Activated CD4-positive, alpha-beta T cell treated with anti-CD3 and anti-CD28 coated beads for 1 hour (primary cell): ENCODE results near the gene OR1G1.
"Not testable (repeated sequence)": the region's sequence is repeated elsewhere in the genome, so short reads cannot be mapped to it uniquely, and the experiment has no call there.

Experiments used
- DNase-seq: peaks from one replicate; pipeline ENCODE4 v3.0.0-alpha.2; 2020

OR1G1 gene

DNA sequence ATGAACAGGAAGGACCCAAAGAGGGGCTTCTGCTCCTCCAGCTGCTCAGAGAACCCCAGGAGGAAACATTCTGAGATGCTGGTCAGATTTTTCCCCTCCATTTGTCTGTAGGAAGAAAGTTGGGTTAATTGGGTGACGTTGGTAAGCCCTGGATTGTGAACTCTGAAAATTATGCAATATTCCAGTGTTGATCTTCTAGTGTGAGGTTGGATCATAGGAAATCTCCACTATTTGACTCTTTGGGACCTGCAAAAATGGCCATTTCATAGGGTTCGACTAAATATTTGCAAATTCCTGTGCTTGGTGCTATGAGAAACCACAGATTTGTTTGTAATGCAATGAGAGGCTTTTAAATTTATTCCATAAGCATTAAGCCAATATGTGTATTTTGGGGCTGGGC is at the start of gene OR1G1:
OR1G1 (minus strand) TSS at position 101 of the 400 bp plus-strand sequence; CDS start at position 101, 0 bp downstream.
- DNase-seq, result no peak

GRCh38 chr17:3167574-3167973 is 40.2 kb upstream of the OR1G1 start:
- no peak for DNase-seq

- DNase-seq, result no peak
Measured at GRCh38 chr17:3157218-3157617, 29.9 kb upstream of the OR1G1 start.

GRCh38 chr17:3137494-3137893 is 10.1 kb upstream of the OR1G1 start:
- not testable (repeated sequence) for DNase-seq

DNA sequence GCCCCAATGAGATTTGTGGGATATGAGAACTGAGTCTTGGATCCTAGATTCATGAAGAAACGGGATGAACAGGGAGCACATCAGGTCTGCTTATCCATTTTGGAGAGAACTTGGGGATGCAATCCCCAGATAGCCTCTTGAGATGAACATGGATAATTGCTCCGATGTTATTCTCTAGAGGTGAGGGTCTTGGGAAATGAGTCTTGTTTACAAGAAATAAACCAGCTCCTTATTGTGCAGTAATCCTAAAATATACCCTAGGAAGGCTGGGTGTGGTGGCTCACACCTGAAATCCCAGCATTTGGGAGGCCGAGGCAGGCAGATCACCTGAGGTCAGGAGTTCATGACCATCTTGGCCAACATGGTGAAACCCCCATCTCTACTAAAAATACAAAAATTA is 23.0 kb downstream of the OR1G1 start, which contains the start of gene OR1D2:
OR1D2 (minus strand) TSS at position 101 of the 400 bp plus-strand sequence. CDS start 11,426 bp downstream, outside the sequence.
- no peak for DNase-seq
